ENCODE data around the gene CCDC188.

Gene CCDC188

GRCh38 chr22:20150381-20151275, at the start of gene CCDC188:
Gene CCDC188 (minus strand): TSS chr22:20151055. CDS start chr22:20150986, 69 bp downstream.
- no peak for DNase-seq

DNA sequence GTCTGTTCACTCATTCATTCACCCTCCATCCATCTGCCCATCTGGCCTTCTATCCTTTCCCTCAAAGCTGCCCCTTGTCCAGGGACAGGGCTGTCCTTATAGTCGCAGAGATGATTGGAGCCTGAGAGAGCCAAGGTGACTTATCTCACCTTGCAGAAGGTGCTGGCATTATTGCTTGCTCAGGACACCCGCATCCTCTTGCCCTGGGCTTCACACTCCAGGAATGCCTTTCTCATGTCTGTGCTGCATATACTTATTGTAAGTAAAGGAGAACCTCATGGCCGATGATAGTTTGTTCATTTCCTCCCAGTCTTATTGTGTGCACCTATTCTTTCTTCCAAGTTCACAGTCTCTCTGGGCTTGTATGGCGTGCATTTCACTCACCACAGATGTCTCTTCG, 49.1 kb upstream of the CCDC188 start:
- DNase-seq: no peak

GRCh38 chr22:20199413-20199842, 48.6 kb upstream of the CCDC188 start:
- DNase-seq: no peak

DNA sequence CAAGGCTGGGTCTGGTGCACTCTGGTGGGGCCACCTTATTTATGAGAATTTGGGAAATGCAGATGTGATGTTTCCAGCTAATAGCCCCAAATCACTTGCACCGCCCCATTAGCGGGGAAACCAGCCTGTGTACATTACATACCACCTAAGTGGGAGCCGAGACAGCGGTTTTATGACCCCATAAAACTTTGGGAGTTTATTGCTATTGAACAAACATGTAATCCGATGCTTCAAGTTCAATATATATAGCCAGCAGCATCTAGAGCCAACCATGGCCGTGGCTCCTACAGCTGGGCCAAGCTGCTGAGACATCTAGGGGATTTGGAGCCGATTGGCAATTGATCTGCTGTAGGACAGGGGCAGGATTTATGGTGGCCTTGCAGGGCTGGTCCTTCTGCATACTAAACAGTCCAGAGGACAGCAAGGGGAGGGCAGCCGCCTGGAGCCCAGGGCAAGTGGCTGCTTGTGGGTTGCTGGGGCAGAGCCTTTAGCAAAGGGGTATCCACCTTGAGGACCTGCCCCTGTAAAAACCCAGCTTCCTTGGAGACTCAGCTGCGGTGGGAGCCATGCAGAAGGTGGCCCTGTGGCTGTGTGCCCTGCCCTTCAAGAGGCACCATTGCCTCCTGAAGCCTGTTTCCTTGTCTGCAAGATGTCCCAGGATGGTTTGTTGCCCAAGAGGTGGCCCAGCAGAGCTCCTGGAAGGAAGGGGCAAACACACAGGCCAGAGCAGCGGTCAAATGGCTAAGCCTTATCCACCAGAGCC, 47.9 kb upstream of the CCDC188 start:
- DNase-seq: no peak

GRCh38 chr22:20197407-20198030, 46.7 kb upstream of the CCDC188 start:
- no peak for DNase-seq

GRCh38 chr22:20196094-20196842, 45.4 kb upstream of the CCDC188 start:
- DNase-seq: no peak

DNA sequence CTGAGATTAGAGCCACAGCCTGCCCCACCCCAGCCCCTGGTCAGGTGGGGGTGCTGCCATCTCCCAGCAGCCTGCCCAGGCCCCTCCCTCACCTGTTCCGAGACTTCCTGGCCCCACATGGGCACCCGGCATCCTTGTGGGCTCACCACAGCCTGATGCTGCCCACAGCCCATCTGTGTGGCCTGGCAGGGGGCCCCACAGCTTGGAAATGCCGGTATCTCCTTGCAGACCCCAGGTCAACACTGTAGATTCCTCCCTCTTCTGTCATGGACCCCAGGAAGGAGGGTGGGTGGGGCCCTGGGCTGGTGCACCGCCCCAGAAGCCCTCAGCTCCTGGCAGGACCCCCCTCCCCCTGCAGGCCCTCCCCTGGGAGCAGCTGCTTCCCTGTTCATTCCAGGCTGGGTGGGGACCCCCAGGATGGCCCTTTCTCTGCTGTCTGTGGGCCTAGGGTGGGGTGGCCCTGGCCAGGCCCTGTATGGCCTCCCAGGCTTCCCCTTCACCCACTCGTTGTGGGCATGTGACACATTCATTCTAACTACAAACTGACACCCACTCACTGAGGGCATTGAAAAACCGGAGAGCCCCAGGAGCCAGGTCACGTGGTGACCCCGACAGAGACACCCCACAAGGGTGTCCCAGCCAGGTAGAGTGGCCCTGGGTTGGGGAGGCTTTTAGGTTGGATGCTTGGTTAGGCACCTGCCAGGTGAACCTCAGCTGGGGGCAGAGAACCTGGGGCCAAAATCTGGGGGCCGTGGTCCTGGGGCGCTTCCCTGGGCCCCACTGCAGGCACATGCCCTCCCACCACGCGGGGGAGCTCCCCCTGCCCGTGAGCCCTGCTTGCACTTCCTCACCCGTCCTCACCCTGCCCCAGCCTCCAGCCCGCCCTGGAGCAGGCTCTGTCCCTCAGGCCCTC, 44.1 kb upstream of the CCDC188 start:
- no peak for DNase-seq

DNA sequence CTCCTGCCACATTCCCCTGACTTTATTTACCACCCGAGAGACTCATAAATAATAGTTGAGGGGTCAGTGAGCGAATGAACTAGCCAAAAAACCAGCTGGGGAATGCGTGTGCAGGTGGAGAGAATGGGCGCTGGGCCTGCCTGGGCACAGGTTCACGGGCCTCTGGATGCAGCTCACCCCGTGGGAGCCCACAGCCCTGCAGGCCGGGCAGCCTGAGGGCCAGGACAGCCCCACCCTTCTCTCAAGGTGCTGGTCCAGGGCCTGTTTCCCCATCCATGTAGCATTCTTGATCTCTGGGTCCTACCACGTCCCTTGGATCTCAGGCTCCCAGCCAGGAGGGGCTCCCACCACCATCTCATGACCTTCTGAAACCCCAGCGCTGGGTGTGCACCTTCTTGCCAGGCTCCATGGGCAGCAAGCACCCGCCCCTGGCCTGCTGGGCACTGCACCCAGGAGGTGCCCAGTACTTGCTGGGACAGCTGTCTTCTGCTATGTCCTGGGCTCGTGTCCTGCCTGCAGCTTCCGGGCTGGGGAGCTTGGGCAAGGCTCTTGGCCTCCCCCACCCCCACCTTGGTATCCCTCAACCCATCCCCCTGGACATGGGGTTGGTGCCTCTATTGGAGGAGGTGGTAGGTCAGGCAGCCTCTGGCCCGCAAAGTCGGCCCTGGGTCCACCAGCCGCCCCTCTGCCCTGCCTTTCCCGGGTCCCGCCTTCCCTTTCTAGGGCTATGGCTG, 43.1 kb upstream of the CCDC188 start:
- no peak for DNase-seq

- no peak for DNase-seq
These were observed 42.3 kb upstream of the CCDC188 start for GRCh38 chr22:20192972-20193760.

DNA sequence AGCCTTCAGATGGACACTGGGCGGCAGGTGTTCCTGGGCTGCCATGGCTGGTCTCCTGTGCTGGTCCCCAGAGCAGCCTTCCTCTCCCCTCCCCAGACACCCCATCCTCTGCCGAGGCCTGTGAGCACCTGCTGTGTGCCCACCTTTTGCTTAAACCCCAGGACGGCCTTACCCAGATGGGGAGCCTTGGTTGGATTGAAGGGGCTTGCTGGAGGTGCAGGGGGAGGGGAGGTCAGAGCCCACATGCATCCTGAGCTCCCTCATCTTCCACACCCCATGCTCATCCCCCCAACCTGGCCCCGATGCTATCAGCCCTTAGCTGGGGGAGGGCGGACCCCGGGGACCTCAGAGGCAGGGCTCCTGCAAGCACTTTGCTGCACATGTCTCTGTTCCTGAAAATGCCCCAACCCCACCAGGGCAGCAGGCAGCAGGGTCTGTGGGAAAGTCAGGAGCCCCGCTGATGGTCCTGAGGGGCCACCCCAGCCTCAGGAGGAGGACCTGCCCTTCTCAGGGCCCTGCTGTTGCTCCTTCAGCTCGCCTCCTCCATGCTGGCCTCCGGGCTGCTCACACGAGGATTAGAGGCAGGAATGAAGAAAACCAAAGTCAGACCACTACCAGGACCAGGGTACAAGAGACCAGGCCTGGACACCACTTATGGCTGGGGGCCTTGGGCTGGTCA, 41.6 kb upstream of the CCDC188 start:
- DNase-seq: no peak

GRCh38 chr22:20191803-20192202, 40.9 kb upstream of the CCDC188 start:
- no peak for DNase-seq

DNA sequence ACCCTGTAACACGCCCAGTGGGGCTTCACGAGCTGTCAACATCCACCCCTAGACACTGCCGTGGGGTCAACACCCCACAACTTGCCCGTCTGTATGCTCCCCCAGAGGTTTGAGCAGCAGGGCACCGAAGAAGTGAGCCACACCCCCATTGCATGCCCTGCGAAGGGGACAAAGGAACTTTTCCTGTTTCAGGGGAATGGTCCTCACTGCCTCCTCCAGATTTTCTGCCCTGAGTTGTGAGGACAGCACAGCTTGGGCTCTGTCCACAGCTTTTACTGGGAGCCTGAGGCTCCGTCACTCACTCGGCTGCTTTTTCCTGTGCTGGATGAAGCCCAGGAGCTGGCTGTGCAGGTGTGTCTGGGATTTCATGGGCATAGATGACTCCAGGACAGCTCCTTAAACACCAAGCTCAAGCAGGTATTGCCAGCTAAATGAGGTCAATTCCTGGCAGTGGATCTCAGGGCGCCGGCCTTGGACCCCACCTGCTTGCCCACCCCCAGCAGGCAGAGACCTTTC, 40.2 kb upstream of the CCDC188 start:
- DNase-seq: no peak

GRCh38 chr22:20188567-20188877, 37.7 kb upstream of the CCDC188 start:
- DNase-seq: no peak

GRCh38 chr22:20187777-20188566, 37.1 kb upstream of the CCDC188 start:
- DNase-seq: no peak

DNA sequence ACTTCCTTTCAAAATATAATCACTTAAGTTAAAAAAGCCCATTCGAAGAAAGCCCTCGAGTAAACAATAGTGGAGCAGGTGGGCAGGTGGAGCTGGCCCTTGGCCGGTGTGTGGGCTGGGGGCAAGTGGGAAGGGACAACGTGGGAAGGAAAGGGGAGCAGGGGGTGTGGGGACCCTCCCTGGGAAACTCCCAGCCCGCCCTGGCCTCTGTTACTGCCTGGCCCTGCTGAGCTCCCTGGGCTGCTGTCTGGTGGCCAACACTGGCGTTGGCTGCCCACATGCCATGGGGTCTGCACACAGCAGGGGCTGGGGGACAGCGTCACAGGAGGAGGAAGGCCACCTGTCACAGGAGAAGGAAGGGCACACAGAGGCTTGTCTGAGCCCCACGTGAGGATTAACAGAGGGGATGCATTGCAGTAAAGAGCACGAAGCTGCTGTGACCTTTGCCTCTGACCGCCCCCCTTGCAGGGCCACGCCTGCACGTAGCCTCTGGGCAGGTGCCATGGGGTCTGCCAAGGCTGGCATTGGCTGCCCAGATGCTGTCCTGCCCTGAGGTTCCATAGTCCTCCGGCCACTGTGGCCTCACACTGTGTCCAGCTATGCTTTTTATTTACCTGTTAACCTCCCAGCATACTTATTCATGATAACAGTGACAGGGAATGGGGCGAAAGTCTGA, 36.2 kb upstream of the CCDC188 start:
- no peak for DNase-seq

DNA sequence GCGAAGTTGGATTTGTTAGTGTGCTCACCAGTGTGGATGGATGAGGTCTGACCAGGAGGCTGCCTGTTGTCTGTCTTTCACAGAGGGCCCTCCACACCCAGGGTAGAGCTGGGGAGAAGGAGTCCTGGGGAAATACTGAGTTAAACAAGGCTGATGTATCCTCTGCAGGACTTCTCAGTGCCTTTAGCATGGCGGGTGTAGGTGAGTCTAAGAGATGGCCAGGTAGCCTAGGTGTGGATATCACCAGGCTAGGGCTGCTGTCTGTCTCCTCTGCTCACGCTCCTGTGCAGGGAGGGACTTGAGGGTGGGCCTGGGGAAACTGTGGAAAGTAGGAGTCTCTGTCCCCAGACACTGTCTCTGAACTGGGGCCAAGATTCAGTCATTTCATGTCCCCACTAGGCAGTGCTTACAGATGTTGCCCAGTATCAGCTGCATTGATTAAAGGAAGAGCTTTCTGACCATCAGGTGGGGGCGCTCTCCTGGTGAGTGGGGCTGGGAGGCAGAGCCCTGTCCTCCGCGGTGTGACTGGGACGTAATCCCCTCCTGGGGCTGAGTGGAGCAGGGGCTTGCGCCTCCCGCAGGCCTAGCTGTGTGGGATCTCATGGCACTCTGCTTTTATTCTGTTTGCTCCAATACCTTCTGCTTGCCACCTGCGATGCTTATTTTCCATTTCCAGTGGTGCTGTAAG, 35.5 kb upstream of the CCDC188 start:
- DNase-seq: peak; percentile 3

- no peak for DNase-seq
These were observed 34.9 kb upstream of the CCDC188 start for GRCh38 chr22:20185750-20186149.

All from fibroblast of skin of right biceps (primary cell).